DMS 273 (cell line): ENCODE data around the gene GRAMD1B.
"Not testable (repeated sequence)": the region's sequence is repeated elsewhere in the genome, so short reads cannot be mapped to it uniquely, and the experiment has no call there.

ENCODE experiments used
- DNase-seq: peaks from one replicate; lab custom pipeline; 2025; ENCODE audit not compliant: unreplicated experiment; lab: John Stamatoyannopoulos, UW

The GRAMD1B gene

GRCh38 chr11:123439616-123440015, 9.5 kb downstream of the GRAMD1B start:
- no peak for DNase-seq

- DNase-seq = no peak
Observed at GRCh38 chr11:123441161-123441560, 11.1 kb downstream of the GRAMD1B start.

DNA sequence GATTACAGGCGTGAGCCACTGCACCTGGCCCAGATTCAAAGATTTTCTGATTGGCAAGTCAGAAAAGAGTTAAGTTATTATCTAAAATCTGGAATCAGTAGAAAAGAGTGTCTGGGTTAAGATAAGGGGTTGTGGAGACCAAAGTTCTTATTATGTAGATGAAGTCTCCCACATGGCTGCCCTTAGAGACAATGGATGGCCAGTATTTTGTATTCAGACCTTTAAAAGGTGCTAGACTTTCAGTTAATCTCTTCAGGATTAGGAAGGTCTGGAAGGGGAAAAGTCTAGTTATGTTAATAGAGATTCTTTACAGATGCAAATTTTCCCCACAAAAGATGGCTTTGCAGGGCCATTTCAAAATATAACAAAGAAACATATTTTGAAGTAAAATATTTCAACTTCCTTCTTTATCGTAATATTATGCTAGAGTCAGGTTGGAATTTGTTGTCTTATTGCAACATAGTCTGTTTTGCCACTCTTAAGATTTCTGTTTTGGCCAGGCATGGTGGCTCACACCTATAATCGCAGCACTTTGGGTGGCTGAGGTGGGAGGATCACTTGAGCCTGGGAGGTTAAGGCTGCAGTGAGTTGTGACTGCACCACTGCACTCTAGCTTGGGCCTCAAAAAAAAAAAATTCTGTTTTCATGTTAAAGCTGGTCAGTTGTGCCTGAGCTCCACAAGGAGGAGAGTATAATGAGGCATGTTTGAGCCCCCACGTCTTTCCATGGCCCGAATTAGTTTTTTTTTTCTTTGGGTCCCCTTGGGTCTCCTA, 14.0 kb downstream of the GRAMD1B start:
- no peak for DNase-seq

- no peak for DNase-seq
Observed at GRCh38 chr11:123448823-123449222, 18.8 kb downstream of the GRAMD1B start.

DNA sequence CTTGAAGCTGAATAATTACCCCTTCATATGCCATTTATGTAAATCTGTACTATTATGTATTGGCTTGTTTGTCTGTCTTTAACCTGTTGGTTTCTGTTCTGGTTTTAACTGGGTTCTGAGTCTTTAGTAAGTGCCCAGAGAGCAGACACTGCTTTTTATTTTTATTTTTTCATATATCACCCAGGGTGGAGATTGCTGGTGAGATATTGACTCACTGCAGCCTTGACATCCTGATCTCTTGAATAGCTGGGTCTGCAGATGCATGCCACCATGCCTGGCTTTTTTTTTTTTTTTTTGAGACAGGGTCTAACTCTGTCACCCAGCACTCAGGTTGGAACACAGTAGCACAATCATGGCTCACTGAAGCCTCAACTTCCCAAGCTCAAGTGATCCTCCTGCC, 19.4 kb downstream of the GRAMD1B start:
- no peak for DNase-seq

GRCh38 chr11:123450623-123451022, 20.6 kb downstream of the GRAMD1B start:
- DNase-seq = peak; percentile 34

GRCh38 chr11:123451183-123451781, 21.2 kb downstream of the GRAMD1B start:
- no peak for DNase-seq

DNA sequence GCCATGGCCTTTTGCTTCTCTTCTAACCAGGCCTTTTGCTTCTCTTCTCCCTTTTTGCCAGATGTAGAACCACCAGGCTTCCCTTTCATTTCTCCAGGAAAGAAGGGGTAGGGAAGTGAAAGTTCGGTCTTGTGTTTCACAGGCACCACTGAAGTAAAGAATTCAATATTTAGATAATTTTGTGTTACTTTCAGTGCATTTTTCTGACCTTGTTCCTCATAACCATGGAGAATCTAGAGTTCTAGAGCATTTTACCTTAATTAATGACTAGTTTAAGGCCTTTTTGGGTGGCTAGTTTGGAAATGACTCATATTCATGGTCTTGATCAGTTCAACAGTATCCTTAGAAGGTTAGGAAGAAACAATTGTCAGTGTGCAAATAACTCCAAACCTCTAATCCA, 22.7 kb downstream of the GRAMD1B start:
- DNase-seq = no peak

GRCh38 chr11:123454060-123454651, 24.1 kb downstream of the GRAMD1B start:
- DNase-seq = no peak

DNA sequence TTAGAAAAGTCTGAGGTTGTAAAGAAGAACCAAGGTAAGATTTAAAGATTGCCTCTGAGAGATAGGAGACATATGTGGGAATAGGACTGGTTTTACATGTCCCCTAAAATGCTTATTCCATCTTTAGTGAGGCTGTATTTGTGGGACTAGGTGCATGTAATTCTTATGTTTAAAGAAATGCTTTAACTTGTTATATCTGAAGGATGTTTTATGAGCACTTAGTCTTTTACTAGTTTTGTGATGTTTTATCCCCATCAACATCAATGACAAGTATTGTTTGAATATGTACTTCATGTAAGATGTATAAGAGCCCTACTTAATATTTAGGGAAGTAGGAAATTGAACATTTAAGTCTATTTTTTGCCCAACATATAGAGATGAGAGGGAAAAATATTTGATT, 24.7 kb downstream of the GRAMD1B start:
- DNase-seq = no peak

DNA sequence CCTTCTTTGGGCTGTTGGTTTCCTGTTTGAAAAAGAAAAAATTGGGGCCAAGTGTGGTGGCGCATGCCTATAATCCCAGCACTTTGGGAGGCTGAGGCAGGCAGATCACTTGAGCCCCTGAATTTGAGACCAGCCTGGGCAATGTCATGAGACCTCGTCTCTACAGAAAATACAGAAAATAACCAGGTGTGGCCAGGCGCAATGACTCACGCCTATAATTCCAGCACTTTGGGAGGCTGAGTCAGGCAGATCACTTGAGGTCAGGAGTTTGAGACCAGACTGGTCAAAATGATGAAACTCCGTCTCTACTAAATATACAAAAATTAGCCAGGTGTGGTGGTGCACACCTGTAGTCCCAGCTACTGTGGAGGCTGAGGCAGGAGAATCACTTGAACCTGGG, 26.4 kb downstream of the GRAMD1B start:
- not testable (repeated sequence) for DNase-seq

DNA sequence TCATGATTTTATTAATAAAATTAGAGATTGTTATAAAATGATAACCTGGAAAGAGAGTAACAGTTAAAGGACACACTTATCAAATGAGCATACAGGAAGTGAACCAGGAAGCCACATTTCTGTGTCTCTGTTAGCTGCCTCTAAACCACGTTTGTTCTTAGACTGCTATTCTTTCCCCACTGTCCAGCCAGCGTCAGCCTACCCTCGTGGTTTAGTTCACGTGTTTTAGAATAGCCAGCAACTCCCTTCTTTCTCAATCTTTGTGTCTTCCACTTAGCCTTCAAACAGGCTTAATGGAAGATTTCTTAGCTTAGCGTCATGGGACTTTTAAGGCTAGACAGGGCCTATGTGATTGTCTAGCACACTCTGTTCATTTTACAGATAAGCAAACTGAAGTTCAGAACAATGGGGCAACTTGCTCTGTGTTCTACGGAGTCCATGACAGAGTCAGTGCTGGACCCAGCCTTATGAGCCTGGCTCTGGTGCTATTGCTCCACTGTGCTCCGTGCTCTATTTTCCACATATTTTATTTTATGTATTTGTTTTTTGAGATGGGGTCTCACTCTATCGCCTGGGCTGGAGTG, 27.2 kb downstream of the GRAMD1B start:
- DNase-seq = no peak

DNA sequence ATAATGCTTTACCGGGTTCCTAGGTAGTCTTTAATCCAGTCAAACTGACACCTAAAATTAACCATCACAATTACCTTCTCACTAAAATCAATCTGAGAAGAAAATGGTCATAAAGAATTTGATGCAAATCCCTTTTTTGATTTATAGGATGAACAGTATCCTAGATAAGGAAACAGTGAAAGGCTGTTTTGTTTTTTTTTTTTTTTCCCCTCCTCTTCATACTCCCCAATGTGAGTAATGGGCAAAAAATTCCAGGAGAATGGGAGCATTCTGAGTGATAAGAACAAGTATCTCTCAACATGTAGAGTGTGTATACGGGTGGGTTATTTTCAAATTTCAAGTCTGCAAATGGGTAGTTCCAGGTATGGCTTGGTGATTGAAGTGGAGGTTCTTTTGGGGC, 28.4 kb downstream of the GRAMD1B start:
- no peak for DNase-seq

- DNase-seq = peak; percentile 48
Observed at GRCh38 chr11:123460012-123460700, 30.1 kb downstream of the GRAMD1B start.

DNA sequence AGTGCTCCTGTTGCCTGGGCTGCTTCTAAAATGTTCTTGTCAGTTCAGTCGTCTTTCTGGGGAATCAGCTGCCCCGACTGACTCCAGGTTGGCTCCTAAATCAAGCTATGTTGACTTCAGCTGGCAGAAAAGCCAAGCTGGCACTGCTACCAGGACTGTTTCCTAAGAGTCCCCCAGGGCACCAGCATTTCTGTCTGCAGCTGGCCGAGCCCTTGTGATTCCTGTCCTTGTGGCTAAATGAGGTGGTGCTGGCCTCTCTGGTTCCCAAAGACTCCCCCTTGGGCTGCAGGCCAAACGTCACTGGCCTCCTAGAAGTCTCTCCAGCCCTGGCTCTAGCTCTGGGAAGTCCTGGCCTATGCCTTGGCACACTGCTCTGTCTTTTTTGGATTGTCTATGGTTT, 31.1 kb downstream of the GRAMD1B start:
- peak; percentile 49 for DNase-seq

DNA sequence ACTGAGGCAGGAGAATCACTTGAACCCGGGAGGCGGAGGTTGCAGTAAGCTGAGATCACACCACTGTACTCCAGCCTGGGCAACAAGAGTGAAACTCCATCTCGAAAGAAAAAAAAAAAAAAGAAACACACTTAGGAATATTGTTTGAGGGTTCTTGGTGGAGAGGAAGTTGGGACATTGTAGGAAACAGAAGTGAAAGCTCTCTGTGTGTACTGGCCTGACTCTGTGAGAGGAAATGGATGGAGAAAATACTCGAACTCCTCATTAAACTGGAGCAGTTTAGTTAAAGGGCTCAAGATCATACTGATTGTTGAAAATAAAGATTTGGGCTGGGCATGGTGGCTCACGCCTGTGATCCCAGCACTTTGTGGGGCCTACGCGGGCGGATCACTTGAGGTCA, 35.6 kb downstream of the GRAMD1B start:
- DNase-seq = not testable (repeated sequence)

- DNase-seq = not testable (repeated sequence)
Observed at GRCh38 chr11:123466172-123466571, 36.1 kb downstream of the GRAMD1B start.

- DNase-seq = no peak
Observed at GRCh38 chr11:123469089-123469488, 39.0 kb downstream of the GRAMD1B start.

DNA sequence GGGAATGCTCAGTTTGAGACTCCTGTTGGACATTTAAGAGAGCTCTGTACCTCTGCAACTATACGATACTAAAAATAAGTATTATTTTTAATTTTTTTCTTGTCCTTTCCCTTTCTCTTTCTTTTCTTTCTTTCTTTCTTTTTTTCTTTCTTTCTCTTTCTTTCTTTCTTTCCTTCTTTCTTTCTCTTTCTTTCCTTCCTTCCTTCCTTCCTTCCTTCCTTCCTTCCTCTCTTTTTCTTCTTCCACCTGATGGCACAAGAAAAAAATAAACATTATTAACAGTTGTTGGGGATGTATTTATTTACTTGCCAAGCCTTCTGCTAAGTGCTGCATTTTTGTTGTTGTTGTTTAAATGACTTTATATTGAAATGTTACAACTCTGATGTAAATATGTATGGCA, 39.5 kb downstream of the GRAMD1B start:
- DNase-seq = no peak

DNA sequence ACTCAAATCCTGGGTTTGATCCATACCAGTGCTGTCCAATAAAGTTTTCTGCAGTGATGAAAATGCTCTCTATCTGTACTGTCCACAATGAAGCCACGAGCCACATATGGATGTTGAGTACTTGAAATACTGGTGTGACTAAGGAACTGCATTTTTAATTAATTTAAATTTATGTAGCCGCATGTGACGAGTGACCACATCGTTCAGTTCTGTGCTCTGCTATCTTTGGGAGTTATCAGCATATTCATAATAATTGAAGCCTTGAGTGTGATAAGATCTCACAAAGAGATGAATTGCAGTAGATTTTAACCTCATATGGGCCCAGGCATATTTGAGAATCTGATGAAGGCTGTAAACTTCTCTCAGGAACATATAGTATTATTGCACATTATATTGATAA, 40.8 kb downstream of the GRAMD1B start:
- no peak for DNase-seq

- peak; percentile 50 for DNase-seq
Observed at GRCh38 chr11:123472236-123472935, 42.3 kb downstream of the GRAMD1B start.
